H1 (cell line): Measurements from ENCODE around the gene AKT1S1. TPM values are rescaled to one million over a fixed set of nuclear protein-coding genes. Genes with fewer than 3 reads are reported as not detected.
A peak's percentile ranks its signal among the peaks of the same experiment; 100 is the strongest.

Experiments used
- ATF2 ChIP-seq: IDR thresholded peaks from 2 replicates; pipeline ENCODE4 v1.6.1; 2012; ENCODE audit warnings: low read length, inconsistent platforms
- CHD2 ChIP-seq: IDR thresholded peaks from 2 replicates; pipeline ENCODE4 v1.6.1; 2012; ENCODE audit warnings: low read length, improper control_type of control experiment
- E2F6 ChIP-seq: IDR thresholded peaks from 2 replicates; pipeline ENCODE4 v1.6.1; 2012; ENCODE audit warnings: inconsistent platforms
- EGR1 ChIP-seq: IDR thresholded peaks from 2 replicates; pipeline ENCODE4 v1.6.1; 2011; ENCODE audit warnings: low read depth, low read length, borderline replicate concordance
- MAX ChIP-seq: IDR thresholded peaks from 2 replicates; pipeline ENCODE4 v1.6.1; 2012; ENCODE audit warnings: inconsistent platforms
- PHF8 ChIP-seq: fragments of 200-600 bp; sonication (generic); conservative IDR thresholded peaks from 2 replicates; pipeline ENCODE4 v1.7.1; 2012; ENCODE audit warnings: low read depth, mild to moderate bottlenecking, inconsistent platforms, low read length, moderate library complexity
- POLR2A ChIP-seq, 2 experiments: IDR thresholded peaks; 1 replicate in 1 of 2; 2 replicates in 1 of 2; pipeline ENCODE4 v1.6.1; 2011; ENCODE audit warnings: low read depth in 2 of 2, low read length in 2 of 2, mild to moderate bottlenecking in 2 of 2; ENCODE audit errors: control extremely low read depth in 1 of 2
- POLR2AphosphoS5 ChIP-seq: IDR thresholded peaks from 2 replicates; pipeline ENCODE4 v1.6.1; 2011; ENCODE audit warnings: low read depth, low read length
- RFX5 ChIP-seq: IDR thresholded peaks from 2 replicates; pipeline ENCODE4 v1.6.1; 2011; ENCODE audit warnings: low read depth, low read length, improper control_type of control experiment, borderline replicate concordance
- SIN3A ChIP-seq, 2 experiments: IDR thresholded peaks in 1 of 2; conservative IDR thresholded peaks in 1 of 2; 2 replicates each; pipeline ENCODE4 v1.6.1; 2011 to 2012; ENCODE audit warnings: low read length in 2 of 2, improper control_type of control experiment in 1 of 2, low read depth in 1 of 2, mild to moderate bottlenecking in 1 of 2
- SP1 ChIP-seq: IDR thresholded peaks from 2 replicates; pipeline ENCODE4 v1.6.1; 2011; ENCODE audit warnings: low read depth, low read length
- TBP ChIP-seq: IDR thresholded peaks from 2 replicates; pipeline ENCODE4 v1.6.1; 2011; ENCODE audit warnings: low read depth, low read length, improper control_type of control experiment
- polyA plus RNA-seq, 7 experiments: library from polyadenylated mRNA; depleted of rRNA in 3 of 7; stranded (reverse) in 5 of 7; unstranded in 2 of 7; fragments of >200 nt in 5 of 7; fragments of 200-250 nt in 2 of 7; gene quantifications; 1 replicate in 5 of 7; 2 replicates in 1 of 7; 4 replicates in 1 of 7; pipeline versions ENCODE4 v1.2.1 to v1.2.3, GENCODE V29; 2011 to 2013; ENCODE audit warnings: missing spikeins in 2 of 7, mixed read lengths in 2 of 7
- total RNA-seq: library from RNA; stranded (reverse); fragmentation: NEBNext Ultra II Directional; extraction: Animal tissue kit (Norgen Biotek cat#: 25700); gene quantifications from 2 replicates; pipeline ENCODE4 v1.2.1, GENCODE V29; 2021

AKT1S1 gene
- total and polyA plus RNA-seq, 2 of the 8 experiments (the other 6 are each of a cell fraction or from before 2014, with no cell fraction given) = 40.7 to 45.9 TPM

GRCh38 chr19:49869484-49870308 lies 7.5 kb downstream of the AKT1S1 start (continued):
- TF ChIP-seq E2F6 (peak; percentile 63; the same call in 1 of the 2 replicates), PHF8 (peak; percentile 68), POLR2A (IDR thresholded peaks at IDR 0.05; ENCODE audit: control extremely low read depth in 1 of 2, low read depth in 2 of 2, low read length in 2 of 2) (peak in 1 of 2 experiments; percentile 87; a peak in 2 of 3 replicates), CHD2 (peak; percentile 82), SIN3A (conservative IDR thresholded peaks at IDR 0.05 in 1 of 2, IDR thresholded peaks at IDR 0.05 in 1 of 2; ENCODE audit: low read depth in 1 of 2, low read length in 2 of 2) (0 out of 4 replicates have a peak, but pooled peaks have one; percentile 21 to 56), ATF2 (0 out of 2 replicates have a peak, but pooled peaks have one; percentile 41), TBP (peak; percentile 68; the same call in 1 of the 2 replicates), EGR1 (peak; percentile 87; the same call in 1 of the 2 replicates), RFX5 (peak; percentile 98), MAX (peak; percentile 85), POLR2AphosphoS5 (0 out of 2 replicates have a peak, but pooled peaks have one; percentile 44), SP1 (peak; percentile 98)
